Kidney (tissue), 14 donors: Measurements from ENCODE around the gene ZNF362. TPM values are rescaled to one million over a fixed set of nuclear protein-coding genes. Genes with fewer than 3 reads are reported as not detected.
A peak's percentile ranks its signal among the peaks of the same experiment; 100 is the strongest.

Source experiments
- DNase-seq, 5 donors: peaks; one replicate each; pipeline ENCODE4 v3.0.0-alpha.2; 2013 to 2020
- FAIRE-seq: peaks from 2 replicates; lab custom pipeline; 2012; peaks lifted over from hg19 to GRCh38; lab: Jason Lieb, UNC
- H3K27ac ChIP-seq, 2 donors: one replicate each; pipeline ENCODE4 v1.7.0; 2013; ENCODE audit warnings: low read depth in 2 of 2, low read length in 2 of 2, inconsistent platforms in 1 of 2
- H3K27me3 ChIP-seq: one replicate; pipeline ENCODE4 v1.7.1; 2013; ENCODE audit warnings: low read length, inconsistent platforms; ENCODE audit not compliant: control insufficient read depth, insufficient read depth
- H3K36me3 ChIP-seq, 3 donors: one replicate each; pipeline versions ENCODE4 v1.7.0 to v1.7.1; 2013; ENCODE audit warnings: low read length in 3 of 3, control low read depth in 1 of 3, inconsistent platforms in 1 of 3; ENCODE audit not compliant: insufficient read depth in 3 of 3, control insufficient read depth in 2 of 3
- H3K4me1 ChIP-seq, 3 donors: one replicate each; pipeline versions ENCODE4 v1.7.0 to v1.7.1; 2013; ENCODE audit warnings: low read length in 3 of 3, inconsistent platforms in 1 of 3, low read depth in 1 of 3; ENCODE audit not compliant: control insufficient read depth in 2 of 3, insufficient read depth in 2 of 3
- H3K4me3 ChIP-seq, 3 donors: one replicate each; pipeline versions ENCODE4 v1.7.0 to v1.8.1; 2013; ENCODE audit warnings: low read length in 3 of 3, control low read depth in 1 of 3, inconsistent platforms in 1 of 3
- H3K9ac ChIP-seq, 3 donors: one replicate each; pipeline versions ENCODE4 v1.7.0 to v1.7.1; 2013; ENCODE audit warnings: low read length in 3 of 3, control low read depth in 1 of 3, inconsistent platforms in 1 of 3
- H3K9me3 ChIP-seq, 3 donors: one replicate each; pipeline versions ENCODE4 v1.7.0 to v1.7.1; 2013; ENCODE audit warnings: low read length in 3 of 3, control low read depth in 1 of 3, inconsistent platforms in 1 of 3; ENCODE audit not compliant: control insufficient read depth in 2 of 3, insufficient read depth in 1 of 3
- intact Hi-C: fragments of 100-400 bp; cut with DNase I; formaldehyde crosslinking; loops from one replicate; pipeline ENCODE4 v1.11.1; 2022
- polyA plus RNA-seq: library from polyadenylated mRNA; stranded (reverse); fragments of 350-450 nt; fragmentation: Illumina TruSeq; extraction: RNeasy Lipid Tissue Mini Kit (QIAGEN cat#74804); gene quantifications from one replicate; pipeline ENCODE4 v1.2.3, GENCODE V29; 2014; ENCODE audit warnings: low read depth, low replicate concordance; ENCODE audit not compliant: insufficient read depth
- total RNA-seq: library from RNA; stranded (reverse); fragmentation: NEBNext Ultra II Directional; extraction: Animal tissue kit (Norgen Biotek cat#: 25700); gene quantifications from one replicate; pipeline ENCODE4 v1.2.1, GENCODE V29; 2021
- TF ChIP-seq, protein P1 (sequence below): IDR thresholded peaks from 3 replicates; pipeline ENCODE4 v1.5.1; 2012; ENCODE audit warnings: mild to moderate bottlenecking, moderate library complexity, borderline replicate concordance; ENCODE audit not compliant: insufficient read depth; ENCODE audit errors: extremely low read depth
- donor health status: control.
- donor health status: control.
- donor health status: control.
- donor health status: control.
- donor health status: control.
- donor health status: DM: yes; HTN: yes; CAD: no.
- donor health status: Normal renal cell carcinoma (clear cell type).

ZNF362 gene
- total and polyA plus RNA-seq, 2 donors from 2014 or later = 17.4 to 36.9 TPM

DNA sequence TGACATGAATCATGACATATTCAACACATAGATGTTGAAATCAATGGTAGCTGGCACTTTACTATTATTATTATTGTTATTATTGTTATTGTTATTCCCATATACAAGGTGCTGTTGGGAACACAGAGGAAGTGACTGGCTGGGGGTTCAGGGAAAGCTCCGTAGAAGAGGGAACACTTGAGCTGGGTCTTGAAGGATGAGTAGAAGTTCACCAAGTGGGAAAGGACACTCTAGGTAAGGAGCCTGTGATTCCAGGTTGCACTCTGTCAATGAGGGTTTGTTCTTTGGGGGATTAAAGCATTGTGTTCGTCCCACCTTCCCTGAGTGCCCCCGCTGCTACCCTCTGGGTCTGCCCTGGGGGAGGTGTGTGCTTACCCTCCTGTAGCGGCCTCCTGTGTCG is 14.1 kb downstream of the ZNF362 start:
- H3K27me3 ChIP-seq = no peaks in the 10 kb centered on the region
- H3K9me3 ChIP-seq = no peaks in the 10 kb centered on the region
- FAIRE-seq = no peak
- peaks cover 4 to 5% (median 5%) of the 10 kb centered on the region in 3 donors for H3K36me3 ChIP-seq
- no peak overlapping the region for H3K4me3 ChIP-seq
- TF ChIP-seq, protein P1, sequence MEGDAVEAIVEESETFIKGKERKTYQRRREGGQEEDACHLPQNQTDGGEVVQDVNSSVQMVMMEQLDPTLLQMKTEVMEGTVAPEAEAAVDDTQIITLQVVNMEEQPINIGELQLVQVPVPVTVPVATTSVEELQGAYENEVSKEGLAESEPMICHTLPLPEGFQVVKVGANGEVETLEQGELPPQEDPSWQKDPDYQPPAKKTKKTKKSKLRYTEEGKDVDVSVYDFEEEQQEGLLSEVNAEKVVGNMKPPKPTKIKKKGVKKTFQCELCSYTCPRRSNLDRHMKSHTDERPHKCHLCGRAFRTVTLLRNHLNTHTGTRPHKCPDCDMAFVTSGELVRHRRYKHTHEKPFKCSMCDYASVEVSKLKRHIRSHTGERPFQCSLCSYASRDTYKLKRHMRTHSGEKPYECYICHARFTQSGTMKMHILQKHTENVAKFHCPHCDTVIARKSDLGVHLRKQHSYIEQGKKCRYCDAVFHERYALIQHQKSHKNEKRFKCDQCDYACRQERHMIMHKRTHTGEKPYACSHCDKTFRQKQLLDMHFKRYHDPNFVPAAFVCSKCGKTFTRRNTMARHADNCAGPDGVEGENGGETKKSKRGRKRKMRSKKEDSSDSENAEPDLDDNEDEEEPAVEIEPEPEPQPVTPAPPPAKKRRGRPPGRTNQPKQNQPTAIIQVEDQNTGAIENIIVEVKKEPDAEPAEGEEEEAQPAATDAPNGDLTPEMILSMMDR = no peak
- intact Hi-C loops = no loop called here
- no peak for DNase-seq
- H3K27ac ChIP-seq = no peak overlapping the region
- no peak overlapping the region for H3K9ac ChIP-seq
- peaks cover 0 to 17% (median 9%) of the 10 kb centered on the region in 3 donors for H3K4me1 ChIP-seq

DNA sequence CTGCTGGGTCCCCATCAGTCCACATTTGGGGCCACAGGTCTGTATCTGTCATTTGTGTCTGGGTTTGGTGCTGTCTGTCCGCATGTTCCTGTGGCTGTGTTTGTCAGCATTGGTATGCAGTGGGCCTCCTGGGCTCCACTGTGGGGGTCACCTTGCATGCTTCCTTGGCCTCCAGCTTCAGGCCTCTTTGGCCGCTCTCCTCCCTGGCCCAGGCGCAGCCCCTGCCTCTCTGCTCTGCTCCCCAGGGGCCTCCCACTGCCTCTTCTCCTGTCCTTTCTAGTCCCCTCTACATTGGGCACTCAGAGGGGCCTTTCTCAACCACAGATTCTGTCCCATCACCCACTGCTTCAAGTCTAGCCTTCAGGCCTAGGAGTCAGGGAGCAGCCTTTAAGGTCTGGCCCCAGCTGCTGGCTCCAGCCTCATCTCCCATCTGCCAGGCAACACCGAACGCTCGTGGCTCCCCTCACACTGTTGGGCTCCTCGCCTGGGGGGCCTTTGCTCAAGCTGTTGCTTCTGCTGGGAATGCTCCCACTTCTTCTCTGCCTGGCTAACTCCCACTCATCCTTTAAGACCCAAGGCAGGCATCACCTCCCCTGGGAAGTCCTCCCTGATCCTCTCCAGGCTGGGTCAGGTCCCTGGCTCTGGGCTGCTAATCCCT is 14.6 kb downstream of the ZNF362 start:
- Histone ChIP-seq H3K4me3 (no peak overlapping the region), H3K27me3 (no peaks in the 10 kb centered on the region), H3K9ac (no peak overlapping the region), H3K27ac (no peak overlapping the region), H3K9me3 (no peaks in the 10 kb centered on the region), H3K4me1 (peaks cover 0 to 17% (median 8%) of the 10 kb centered on the region in 3 donors), H3K36me3 (peaks cover 4 to 5% (median 5%) of the 10 kb centered on the region in 3 donors)
- no peak for FAIRE-seq
- no peak for DNase-seq
- intact Hi-C loops = no loop called here
- TF ChIP-seq, protein P1 = no peak

- intact Hi-C loops = no loop called here
- Histone ChIP-seq H3K27ac (no peak overlapping the region), H3K4me3 (no peak overlapping the region), H3K9ac (no peak overlapping the region), H3K9me3 (no peaks in the 10 kb centered on the region), H3K27me3 (no peaks in the 10 kb centered on the region), H3K36me3 (peaks cover 5 to 7% (median 7%) of the 10 kb centered on the region in 3 donors), H3K4me1 (peaks cover 0 to 15% (median 5%) of the 10 kb centered on the region in 3 donors)
- FAIRE-seq (no peak), DNase-seq (peak in 1 of 5 donors; percentile 25)
- TF ChIP-seq, protein P1 = no peak
These were observed 15.6 kb downstream of the ZNF362 start for GRCh38 chr1:33271666-33272505.
